B cell (primary cell): Measurements from ENCODE around the gene COPZ1. TPM values are rescaled to one million over a fixed set of nuclear protein-coding genes. Genes with fewer than 3 reads are reported as not detected.
A peak's percentile ranks its signal among the peaks of the same experiment; 100 is the strongest.

Source experiments
- ATAC-seq: fragments of 200-7000 bp; cut with Tn5 transposase; one replicate; pipeline ENCODE4 v1.10.0; 2021; ENCODE audit warnings: low read depth, mild to moderate bottlenecking, moderate number of reproducible peaks, moderate library complexity
- CTCF ChIA-PET: fragments of 350-600 bp; sonication (Branson Sonifier 250); formaldehyde crosslinking; loops from one replicate; lab custom pipeline; 2021; ENCODE audit warnings: antibody characterized with exemption, inconsistent platforms; lab: Charles Lee
- POLR2A ChIA-PET: fragments of 350-600 bp; sonication (Branson Sonifier 250); formaldehyde crosslinking; loops from one replicate; lab custom pipeline; 2021; ENCODE audit warnings: antibody characterized with exemption; lab: Charles Lee
- DNase-seq: peaks from one replicate; pipeline ENCODE4 v3.0.0; 2013
- H2AFZ ChIP-seq: 2 replicates; pipeline ENCODE4 v1.6.1; 2012; ENCODE audit warnings: mild to moderate bottlenecking, low read depth, low read length; ENCODE audit not compliant: insufficient read depth, poor library complexity, severe bottlenecking
- H3K27ac ChIP-seq, 2 donors: 1 replicate in 1 of 2; 2 replicates in 1 of 2; pipeline ENCODE4 v1.5.1; 2012 to 2013; ENCODE audit warnings: low read length in 2 of 2, mild to moderate bottlenecking in 2 of 2, moderate library complexity in 1 of 2
- H3K27me3 ChIP-seq, 4 experiments: fragments of 200-600 bp in 1 of 4; sonication (generic) in 1 of 4; replicated peaks in 1 of 4; 1 replicate in 2 of 4; 2 replicates in 2 of 4; pipeline versions ENCODE4 v1.6.1 to v1.7.0; 2013 to 2016; ENCODE audit warnings: low read length in 3 of 4, mild to moderate bottlenecking in 2 of 4, mixed read lengths in 1 of 4, moderate library complexity in 1 of 4; ENCODE audit not compliant: insufficient read depth in 4 of 4, control insufficient read depth in 3 of 4; ENCODE audit errors: control extremely low read depth in 1 of 4
- H3K36me3 ChIP-seq, 2 experiments: replicated peaks in 1 of 2; 1 replicate in 1 of 2; 2 replicates in 1 of 2; pipeline versions ENCODE4 v1.6.1 to v1.7.1; 2013; ENCODE audit warnings: low read length in 1 of 2; ENCODE audit not compliant: insufficient read depth in 2 of 2, control insufficient read depth in 1 of 2; ENCODE audit errors: control extremely low read depth in 1 of 2, extremely low read depth in 1 of 2
- H3K4me1 ChIP-seq, 2 donors: fragments of 200-600 bp in 1 of 2; sonication (generic) in 1 of 2; 1 replicate in 1 of 2; 2 replicates in 1 of 2; pipeline versions ENCODE4 v1.5.1 to v1.6.1; 2013 to 2017; ENCODE audit warnings: low read length in 2 of 2; ENCODE audit not compliant: control insufficient read depth in 2 of 2, insufficient read depth in 2 of 2
- H3K4me2 ChIP-seq: replicated peaks from 2 replicates; pipeline ENCODE3; 2012; ENCODE audit warnings: mild to moderate bottlenecking, low read depth, low read length; ENCODE audit not compliant: poor library complexity, severe bottlenecking
- H3K4me3 ChIP-seq, 5 experiments: fragments of 200-600 bp in 1 of 5; sonication (generic) in 1 of 5; 1 replicate in 3 of 5; 2 replicates in 2 of 5; pipeline versions ENCODE4 v1.5.1 to v1.7.0; 2011 to 2016; ENCODE audit warnings: low read length in 4 of 5, mild to moderate bottlenecking in 4 of 5, low read depth in 2 of 5, control low read depth in 1 of 5, moderate library complexity in 1 of 5; ENCODE audit not compliant: insufficient read depth in 1 of 5; ENCODE audit errors: control extremely low read depth in 1 of 5, extremely low read depth in 1 of 5
- H3K79me2 ChIP-seq: fragments of 200-600 bp; sonication (generic); one replicate; pipeline ENCODE4 v1.6.0; 2016; ENCODE audit warnings: low read length; ENCODE audit not compliant: control insufficient read depth, insufficient read depth
- H3K9ac ChIP-seq: fragments of 200-600 bp; sonication (generic); 2 replicates; pipeline ENCODE4 v1.6.1; 2017; ENCODE audit warnings: mild to moderate bottlenecking, low read length, moderate library complexity
- H3K9me3 ChIP-seq, 3 donors: one replicate each; pipeline versions ENCODE4 v1.6.1 to v1.7.1; 2013; ENCODE audit warnings: low read length in 2 of 3; ENCODE audit not compliant: control insufficient read depth in 2 of 3, insufficient read depth in 1 of 3; ENCODE audit errors: control extremely low read depth in 1 of 3
- H4K20me1 ChIP-seq: 2 replicates; pipeline ENCODE4 v1.6.0; 2012; ENCODE audit warnings: mild to moderate bottlenecking, low read length; ENCODE audit not compliant: insufficient read depth, control insufficient read depth, poor library complexity, severe bottlenecking
- H3K27ac Mint-ChIP-seq: one replicate; pipeline ENCODE4 v1.8.0; 2021; ENCODE audit warnings: mixed read lengths
- H3K27me3 Mint-ChIP-seq: one replicate; pipeline ENCODE4 v1.8.0; 2021; ENCODE audit warnings: mixed read lengths
- H3K4me1 Mint-ChIP-seq: one replicate; pipeline ENCODE4 v1.8.0; 2021; ENCODE audit warnings: mixed read lengths
- H3K4me3 Mint-ChIP-seq: one replicate; pipeline ENCODE4 v1.8.0; 2021; ENCODE audit warnings: mixed read lengths
- H3K9me3 Mint-ChIP-seq: one replicate; pipeline ENCODE4 v1.8.0; 2022; ENCODE audit warnings: mixed read lengths; ENCODE audit not compliant: insufficient read depth
- CTCF ChIP-seq: fragments of 200-600 bp; IDR thresholded peaks from one replicate; pipeline ENCODE4 v1.8.0; 2022; ENCODE audit warnings: antibody characterized with exemption, mild to moderate bottlenecking
- EZH2 ChIP-seq: IDR thresholded peaks from 2 replicates; pipeline ENCODE4 v1.6.1; 2012; ENCODE audit warnings: borderline replicate concordance, low read depth, mild to moderate bottlenecking, moderate library complexity, low read length; ENCODE audit not compliant: insufficient read depth, poor library complexity, severe bottlenecking
- WGBS: methylation state at CpG from one replicate; pipeline ENCODE4 v1.1.5; 2013; ENCODE audit warnings: missing lambda C conversion rate; ENCODE audit not compliant: insufficient coverage; 5-methylcytosine and 5-hydroxymethylcytosine counted together
- intact Hi-C: fragments of 100-400 bp; cut with micrococcal nuclease; formaldehyde crosslinking; loops from one replicate; pipeline ENCODE4 v1.10.0; 2022
- polyA plus RNA-seq: library from polyadenylated mRNA; depleted of rRNA; stranded (reverse); fragments of >200 nt; gene quantifications from 2 replicates; pipeline ENCODE4 v1.2.3, GENCODE V29; 2012
- total RNA-seq, 2 donors: library from RNA; stranded (reverse); fragments of 120-200 nt in 1 of 2; gene quantifications; 1 replicate in 1 of 2; 2 replicates in 1 of 2; pipeline versions ENCODE4 v1.2.3 to v1.2.4, GENCODE V29; 2013 to 2022

The COPZ1 gene
- total and polyA plus RNA-seq, 2 donors (not counting 1 experiment from before 2014, with no cell fraction given) = 54.9 to 72.1 TPM

GRCh38 chr12:54286042-54287030 lies 38.6 kb upstream of the COPZ1 start:
- no peak overlapping the region for H3K9ac ChIP-seq
- peaks cover 40% of the 10 kb centered on the region for H4K20me1 ChIP-seq
- H2AFZ ChIP-seq = no peak overlapping the region
- H3K4me1 Mint-ChIP-seq = peaks cover 61% of the 10 kb centered on the region
- H3K27ac Mint-ChIP-seq = no peak overlapping the region
- peaks cover 2 to 71% of the 10 kb centered on the region in 2 experiments for H3K36me3 ChIP-seq
- peak overlapping the region in 1 of 2 donors; percentile 17 for H3K27ac ChIP-seq
- H3K9me3 Mint-ChIP-seq = no peaks in the 10 kb centered on the region
- TF ChIP-seq CTCF (no peak), EZH2 (no peak)
- 86% methylated on average over 4 of the region's 12 CpGs for WGBS
- peaks cover 22% of the 10 kb centered on the region for H3K79me2 ChIP-seq
- no peak for DNase-seq
- no peak overlapping the region for H3K4me3 ChIP-seq
- no peaks in the 10 kb centered on the region for H3K9me3 ChIP-seq
- no peaks in the 10 kb centered on the region for H3K27me3 ChIP-seq
- no peak overlapping the region for H3K4me3 Mint-ChIP-seq
- no peak overlapping the region for H3K4me2 ChIP-seq
- POLR2A ChIA-PET = interaction anchor here (0.6 to 1.6 kb wide), 3 partner anchors 24 to 73 kb away, joined by 3 to 5 read pairs (median 3); partner anchors contain the start of gene COPZ1
- CTCF ChIA-PET = interaction anchor here (1.1 to 2.3 kb wide), 8 partner anchors 14 to 94 kb away, joined by 3 to 12 read pairs (median 5); partner anchors contain the start of genes COPZ1 and NFE2
- H3K27me3 Mint-ChIP-seq = no peaks in the 10 kb centered on the region
- ATAC-seq = no peak
- intact Hi-C loops = no loop called here
- H3K4me1 ChIP-seq = peaks cover 50 to 58% of the 10 kb centered on the region in 2 donors
